Measurements from ENCODE around the gene TMEM165. TPM values are rescaled to one million over a fixed set of nuclear protein-coding genes. Genes with fewer than 3 reads are reported as not detected.
A peak's percentile ranks its signal among the peaks of the same experiment; 100 is the strongest.

The TMEM165 gene
- total and polyA plus RNA-seq, 2 donors = 49.8 to 125 TPM

- peaks cover 13 to 55% of the 10 kb centered on the region in 2 donors for H3K36me3 ChIP-seq (ENCODE audit: control insufficient read depth in 2 of 2, insufficient read depth in 2 of 2, low read length in 1 of 2)
- H3K27me3 ChIP-seq (ENCODE audit: control insufficient read depth in 2 of 2, insufficient read depth in 1 of 2, low read length in 1 of 2) = no peaks in the 10 kb centered on the region
Measured at GRCh38 chr4:55407764-55408163, 12.0 kb downstream of the TMEM165 start.

DNA sequence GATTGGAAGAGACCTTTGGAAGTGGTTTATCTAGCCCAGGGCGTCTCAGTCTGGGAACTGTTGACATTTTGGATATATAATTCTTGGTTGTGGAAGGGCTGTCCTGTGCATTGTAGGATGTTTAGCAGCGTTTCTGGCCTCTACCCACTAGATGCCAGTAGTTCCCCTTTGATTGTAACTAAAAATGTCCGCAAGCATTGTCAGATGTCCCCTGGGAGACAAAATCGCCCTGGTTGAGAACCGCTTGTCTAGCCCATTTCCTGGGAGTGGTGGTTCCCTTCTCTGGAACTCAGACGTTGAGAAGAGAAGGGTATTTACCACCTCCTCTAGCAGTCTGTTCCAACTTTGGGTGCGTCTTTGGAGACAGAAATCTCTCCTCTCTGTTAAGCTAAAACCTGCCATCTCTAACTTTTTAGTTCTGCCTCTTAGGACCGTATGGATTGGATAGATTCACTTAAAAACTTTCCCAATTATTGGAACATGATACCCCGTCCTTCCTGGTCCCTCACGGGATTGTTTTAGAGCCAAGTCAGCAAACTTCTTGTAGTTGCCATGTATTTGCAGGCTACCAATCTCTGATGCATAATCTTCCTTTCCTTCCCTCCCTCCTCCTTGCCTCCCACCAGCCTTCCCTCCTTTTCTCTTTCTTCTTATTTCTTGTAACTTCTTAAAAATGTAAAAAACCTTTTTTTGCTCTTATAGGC, 13.9 kb downstream of the TMEM165 start:
- DNase-seq (ENCODE audit: low read depth in 6 of 9, low spot score in 9 of 9) = peak in 1 of 9 donors; percentile 31
- peaks cover 16 to 53% of the 10 kb centered on the region in 2 donors for H3K36me3 ChIP-seq (ENCODE audit: control insufficient read depth in 2 of 2, insufficient read depth in 2 of 2, low read length in 1 of 2)
- H3K27ac ChIP-seq (ENCODE audit: low read depth in 1 of 2, low read length in 1 of 2) = no peak overlapping the region
- WGBS = 85% methylated on average over 10 of the region's 10 CpGs
- H3K4me1 ChIP-seq (ENCODE audit: control insufficient read depth in 2 of 2, insufficient read depth in 2 of 2, low read length in 2 of 2) = no peaks in the 10 kb centered on the region
- H3K27me3 ChIP-seq (ENCODE audit: control insufficient read depth in 2 of 2, insufficient read depth in 1 of 2, low read length in 1 of 2) = no peaks in the 10 kb centered on the region
- H3K4me3 ChIP-seq (ENCODE audit: low read length in 2 of 2) = no peak overlapping the region
- no peaks in the 10 kb centered on the region for H3K9me3 ChIP-seq (ENCODE audit: control insufficient read depth in 2 of 2, insufficient read depth in 1 of 2, low read length in 1 of 2)

More at GRCh38 chr4:55407764-55408163, 12.0 kb downstream of the TMEM165 start:
- WGBS = over 99% methylated on average over 3 of the region's 3 CpGs
- H3K4me1 ChIP-seq (ENCODE audit: control insufficient read depth in 2 of 2, insufficient read depth in 2 of 2, low read length in 2 of 2) = no peaks in the 10 kb centered on the region
- H3K9me3 ChIP-seq (ENCODE audit: control insufficient read depth in 2 of 2, insufficient read depth in 1 of 2, low read length in 1 of 2) = no peaks in the 10 kb centered on the region
- H3K4me3 ChIP-seq (ENCODE audit: low read length in 2 of 2) = no peak overlapping the region
- DNase-seq (ENCODE audit: low read depth in 6 of 9, low spot score in 9 of 9) = no peak
- no peak overlapping the region for H3K27ac ChIP-seq (ENCODE audit: low read depth in 1 of 2, low read length in 1 of 2)

- 98% methylated on average over 8 of the region's 8 CpGs for WGBS
- Histone ChIP-seq H3K4me1 (ENCODE audit: control insufficient read depth in 2 of 2, insufficient read depth in 2 of 2, low read length in 2 of 2) (no peaks in the 10 kb centered on the region), H3K9me3 (ENCODE audit: control insufficient read depth in 2 of 2, insufficient read depth in 1 of 2, low read length in 1 of 2) (no peaks in the 10 kb centered on the region), H3K27me3 (ENCODE audit: control insufficient read depth in 2 of 2, insufficient read depth in 1 of 2, low read length in 1 of 2) (no peaks in the 10 kb centered on the region), H3K36me3 (ENCODE audit: control insufficient read depth in 2 of 2, insufficient read depth in 2 of 2, low read length in 1 of 2) (peaks cover 19 to 52% of the 10 kb centered on the region in 2 donors), H3K27ac (ENCODE audit: low read depth in 1 of 2, low read length in 1 of 2) (no peak overlapping the region), H3K4me3 (ENCODE audit: low read length in 2 of 2) (no peak overlapping the region)
- DNase-seq (ENCODE audit: low read depth in 6 of 9, low spot score in 9 of 9) = no peak
Measured at GRCh38 chr4:55410431-55410830, 14.7 kb downstream of the TMEM165 start.

DNA sequence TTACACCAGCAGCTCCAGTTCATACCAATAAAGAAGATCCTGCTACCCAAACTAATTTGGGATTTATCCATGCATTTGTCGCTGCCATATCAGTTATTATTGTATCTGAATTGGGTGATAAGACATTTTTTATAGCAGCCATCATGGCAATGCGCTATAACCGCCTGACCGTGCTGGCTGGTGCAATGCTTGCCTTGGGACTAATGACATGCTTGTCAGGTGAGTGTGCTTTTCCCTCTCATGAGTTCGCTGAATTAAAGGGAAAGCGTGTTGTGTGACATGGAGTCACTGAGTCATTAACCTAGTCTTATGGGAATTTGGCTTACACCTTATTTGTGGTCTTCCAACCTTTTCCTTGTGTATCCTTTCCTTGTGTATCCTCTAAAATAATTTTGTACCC, 15.9 kb downstream of the TMEM165 start:
- H3K4me1 ChIP-seq (ENCODE audit: control insufficient read depth in 2 of 2, insufficient read depth in 2 of 2, low read length in 2 of 2) = no peaks in the 10 kb centered on the region
- no peak for DNase-seq (ENCODE audit: low read depth in 6 of 9, low spot score in 9 of 9)
- H3K9me3 ChIP-seq (ENCODE audit: control insufficient read depth in 2 of 2, insufficient read depth in 1 of 2, low read length in 1 of 2) = no peaks in the 10 kb centered on the region
- peaks cover 20 to 48% of the 10 kb centered on the region in 2 donors for H3K36me3 ChIP-seq (ENCODE audit: control insufficient read depth in 2 of 2, insufficient read depth in 2 of 2, low read length in 1 of 2)
- H3K4me3 ChIP-seq (ENCODE audit: low read length in 2 of 2) = no peak overlapping the region
- no peak overlapping the region for H3K27ac ChIP-seq (ENCODE audit: low read depth in 1 of 2, low read length in 1 of 2)
- WGBS = 98% methylated on average over 6 of the region's 6 CpGs
- H3K27me3 ChIP-seq (ENCODE audit: control insufficient read depth in 2 of 2, insufficient read depth in 1 of 2, low read length in 1 of 2) = no peaks in the 10 kb centered on the region

- H3K9me3 ChIP-seq (ENCODE audit: control insufficient read depth in 2 of 2, insufficient read depth in 1 of 2, low read length in 1 of 2) = no peaks in the 10 kb centered on the region
- H3K27ac ChIP-seq (ENCODE audit: low read depth in 1 of 2, low read length in 1 of 2) = no peak overlapping the region
- H3K36me3 ChIP-seq (ENCODE audit: control insufficient read depth in 2 of 2, insufficient read depth in 2 of 2, low read length in 1 of 2) = peaks cover 30 to 67% of the 10 kb centered on the region in 2 donors
- no peaks in the 10 kb centered on the region for H3K4me1 ChIP-seq (ENCODE audit: control insufficient read depth in 2 of 2, insufficient read depth in 2 of 2, low read length in 2 of 2)
- WGBS = over 99% methylated on average over 3 of the region's 3 CpGs
- H3K4me3 ChIP-seq (ENCODE audit: low read length in 2 of 2) = no peak overlapping the region
- no peaks in the 10 kb centered on the region for H3K27me3 ChIP-seq (ENCODE audit: control insufficient read depth in 2 of 2, insufficient read depth in 1 of 2, low read length in 1 of 2)
- no peak for DNase-seq (ENCODE audit: low read depth in 6 of 9, low spot score in 9 of 9)
Measured at GRCh38 chr4:55416176-55416575, 20.4 kb downstream of the TMEM165 start.

DNA sequence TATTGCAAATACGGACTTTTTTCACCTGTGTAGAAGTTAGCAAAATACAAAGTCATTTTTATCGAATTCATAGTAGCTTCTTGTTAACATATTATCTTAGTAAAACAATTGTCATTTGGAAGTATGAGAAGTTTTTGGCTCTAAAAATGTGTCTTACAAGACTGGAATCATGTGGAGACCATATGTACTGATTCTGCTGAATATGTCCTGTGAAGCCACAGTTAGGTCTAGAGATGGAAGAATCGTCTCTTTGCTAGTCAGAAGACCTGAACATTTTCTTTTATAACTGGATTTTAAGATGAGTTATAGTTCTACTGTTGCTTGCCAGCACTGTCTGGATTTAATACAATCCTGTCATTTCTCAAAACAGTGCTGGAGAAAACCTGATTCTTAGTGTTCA, 29.0 kb downstream of the TMEM165 start:
- 99% methylated on average over 3 of the region's 3 CpGs for WGBS
- Histone ChIP-seq H3K36me3 (ENCODE audit: control insufficient read depth in 2 of 2, insufficient read depth in 2 of 2, low read length in 1 of 2) (peaks cover 32 to 69% of the 10 kb centered on the region in 2 donors), H3K4me1 (ENCODE audit: control insufficient read depth in 2 of 2, insufficient read depth in 2 of 2, low read length in 2 of 2) (no peaks in the 10 kb centered on the region), H3K9me3 (ENCODE audit: control insufficient read depth in 2 of 2, insufficient read depth in 1 of 2, low read length in 1 of 2) (no peaks in the 10 kb centered on the region), H3K27ac (ENCODE audit: low read depth in 1 of 2, low read length in 1 of 2) (no peak overlapping the region), H3K4me3 (ENCODE audit: low read length in 2 of 2) (no peak overlapping the region), H3K27me3 (ENCODE audit: control insufficient read depth in 2 of 2, insufficient read depth in 1 of 2, low read length in 1 of 2) (no peaks in the 10 kb centered on the region)
- no peak for DNase-seq (ENCODE audit: low read depth in 6 of 9, low spot score in 9 of 9)

DNA sequence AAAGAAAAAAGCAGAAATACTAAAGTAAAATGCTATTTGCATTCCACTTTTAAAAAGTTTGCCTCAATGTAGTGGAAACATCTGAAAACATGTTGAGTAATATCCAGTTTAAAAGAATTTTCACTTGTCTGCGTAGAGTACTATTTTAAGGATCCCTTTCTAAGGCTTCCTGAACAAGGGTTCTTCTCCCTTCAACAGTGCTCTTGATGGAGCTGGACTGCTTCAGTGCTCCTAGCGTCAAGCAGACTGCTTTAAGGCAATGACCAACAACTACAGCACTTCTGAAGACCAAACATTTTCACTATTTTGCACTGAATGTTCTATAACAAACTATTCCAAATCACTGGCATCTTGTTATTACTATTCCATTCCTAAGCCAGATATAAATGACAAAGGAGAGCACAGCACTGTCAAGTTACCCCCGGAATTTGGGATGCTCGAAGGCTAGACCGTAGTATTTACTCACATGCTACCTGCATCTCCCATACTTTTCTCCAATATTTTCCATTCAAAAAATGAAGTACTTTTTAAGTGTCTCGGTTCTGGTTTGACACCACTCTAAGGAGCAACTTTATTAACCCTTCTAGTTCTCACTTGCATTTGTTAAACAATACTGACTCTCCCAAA, 36.1 kb downstream of the TMEM165 start:
- peaks cover 5 to 60% of the 10 kb centered on the region in 2 donors for H3K36me3 ChIP-seq (ENCODE audit: control insufficient read depth in 2 of 2, insufficient read depth in 2 of 2, low read length in 1 of 2)
- H3K4me1 ChIP-seq (ENCODE audit: control insufficient read depth in 2 of 2, insufficient read depth in 2 of 2, low read length in 2 of 2) = no peaks in the 10 kb centered on the region
- WGBS = 83% methylated on average over 6 of the region's 6 CpGs
- no peak for DNase-seq (ENCODE audit: low read depth in 6 of 9, low spot score in 9 of 9)
- no peaks in the 10 kb centered on the region for H3K9me3 ChIP-seq (ENCODE audit: control insufficient read depth in 2 of 2, insufficient read depth in 1 of 2, low read length in 1 of 2)
- H3K27me3 ChIP-seq (ENCODE audit: control insufficient read depth in 2 of 2, insufficient read depth in 1 of 2, low read length in 1 of 2) = no peaks in the 10 kb centered on the region
- no peak overlapping the region for H3K27ac ChIP-seq (ENCODE audit: low read depth in 1 of 2, low read length in 1 of 2)
- no peak overlapping the region for H3K4me3 ChIP-seq (ENCODE audit: low read length in 2 of 2)

DNA sequence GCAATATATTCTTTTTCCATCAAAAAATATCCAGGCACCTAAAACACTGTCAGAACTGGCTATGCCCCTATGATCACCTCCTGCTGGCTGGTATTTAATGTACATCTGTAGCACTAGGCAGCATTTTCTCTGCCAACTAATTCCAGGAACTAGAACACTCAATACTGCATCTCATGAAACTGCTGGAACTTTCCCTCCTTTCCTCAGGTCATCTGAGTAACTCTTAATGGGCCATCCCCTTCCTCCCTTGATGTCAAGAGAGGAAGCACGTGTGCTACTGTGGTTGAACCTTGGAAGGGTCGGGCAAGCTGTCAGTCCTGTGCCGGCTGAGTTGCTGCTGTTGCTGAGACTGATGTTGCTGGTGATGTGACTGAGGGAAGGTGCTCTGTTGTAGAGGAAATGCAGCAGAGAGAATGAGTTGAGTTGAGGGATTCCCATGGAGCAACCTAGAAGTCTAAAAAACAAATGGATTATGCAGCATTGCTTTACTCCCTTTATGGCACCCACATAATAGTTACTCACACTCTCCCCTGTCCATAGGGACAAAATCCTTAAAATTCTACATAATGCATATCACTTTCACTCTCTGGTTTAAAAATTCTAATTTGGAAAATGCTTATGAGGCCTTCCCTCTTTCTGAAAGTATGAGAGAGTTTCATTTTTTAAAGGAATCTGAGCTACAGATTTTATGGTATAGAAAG, 39.5 kb downstream of the TMEM165 start:
- Histone ChIP-seq H3K4me3 (ENCODE audit: low read length in 2 of 2) (no peak overlapping the region), H3K36me3 (ENCODE audit: control insufficient read depth in 2 of 2, insufficient read depth in 2 of 2, low read length in 1 of 2) (peaks cover 5 to 52% of the 10 kb centered on the region in 2 donors), H3K4me1 (ENCODE audit: control insufficient read depth in 2 of 2, insufficient read depth in 2 of 2, low read length in 2 of 2) (no peaks in the 10 kb centered on the region), H3K9me3 (ENCODE audit: control insufficient read depth in 2 of 2, insufficient read depth in 1 of 2, low read length in 1 of 2) (no peaks in the 10 kb centered on the region), H3K27ac (ENCODE audit: low read depth in 1 of 2, low read length in 1 of 2) (peak overlapping the region in 1 of 2 donors; percentile 15), H3K27me3 (ENCODE audit: control insufficient read depth in 2 of 2, insufficient read depth in 1 of 2, low read length in 1 of 2) (no peaks in the 10 kb centered on the region)
- 8% methylated on average over 3 of the region's 3 CpGs for WGBS
- DNase-seq (ENCODE audit: low read depth in 6 of 9, low spot score in 9 of 9) = peak in 5 of 9 donors; percentile 2 to 37 (median 10)

- 99% methylated on average over 5 of the region's 5 CpGs for WGBS
- Histone ChIP-seq H3K36me3 (ENCODE audit: control insufficient read depth in 2 of 2, insufficient read depth in 2 of 2, low read length in 1 of 2) (peaks cover 5 to 46% of the 10 kb centered on the region in 2 donors), H3K27me3 (ENCODE audit: control insufficient read depth in 2 of 2, insufficient read depth in 1 of 2, low read length in 1 of 2) (no peaks in the 10 kb centered on the region), H3K9me3 (ENCODE audit: control insufficient read depth in 2 of 2, insufficient read depth in 1 of 2, low read length in 1 of 2) (no peaks in the 10 kb centered on the region), H3K4me1 (ENCODE audit: control insufficient read depth in 2 of 2, insufficient read depth in 2 of 2, low read length in 2 of 2) (no peaks in the 10 kb centered on the region), H3K4me3 (ENCODE audit: low read length in 2 of 2) (no peak overlapping the region), H3K27ac (ENCODE audit: low read depth in 1 of 2, low read length in 1 of 2) (no peak overlapping the region)
- no peak for DNase-seq (ENCODE audit: low read depth in 6 of 9, low spot score in 9 of 9)
Measured at GRCh38 chr4:55437356-55437796, 41.6 kb downstream of the TMEM165 start.
